Lower leg skin (tissue), 3 donors: ENCODE results near the gene TIRAP.

Experiments used
- POLR2A ChIP-seq, 2 donors: fragments of 450-650 bp; IDR thresholded peaks; one replicate each; pipeline ENCODE4 v1.6.1; 2016 to 2017; ENCODE audit warnings: antibody characterized with exemption in 2 of 2, mild to moderate bottlenecking in 1 of 2, moderate library complexity in 1 of 2
- TF ChIP-seq, protein P1 (sequence below), 3 donors: fragments of 450-650 bp; IDR thresholded peaks; one replicate each; pipeline ENCODE4 v1.5.1; 2016; ENCODE audit warnings: antibody characterized with exemption in 3 of 3, mild to moderate bottlenecking in 3 of 3, moderate library complexity in 2 of 3

DNA sequence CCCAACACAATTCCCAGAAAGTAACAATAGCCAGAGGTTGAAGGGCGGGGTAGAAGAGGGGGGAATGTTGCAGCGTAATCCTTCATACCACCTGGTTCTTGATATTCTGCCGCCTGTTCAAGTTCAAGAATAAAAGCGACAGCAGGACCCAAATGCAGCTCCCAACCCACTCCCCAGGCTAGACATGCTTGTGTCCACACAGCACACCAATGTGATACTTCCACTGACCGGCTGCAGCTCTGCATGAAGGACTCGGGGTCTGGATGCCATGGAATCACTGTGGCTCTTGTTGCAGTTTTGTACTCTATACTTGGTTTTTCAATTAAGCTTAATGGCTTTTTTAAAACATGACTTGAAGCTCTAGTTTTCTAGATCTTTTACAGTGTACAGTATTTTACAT lies 20.7 kb upstream of the TIRAP start:
- TF ChIP-seq, protein P1, sequence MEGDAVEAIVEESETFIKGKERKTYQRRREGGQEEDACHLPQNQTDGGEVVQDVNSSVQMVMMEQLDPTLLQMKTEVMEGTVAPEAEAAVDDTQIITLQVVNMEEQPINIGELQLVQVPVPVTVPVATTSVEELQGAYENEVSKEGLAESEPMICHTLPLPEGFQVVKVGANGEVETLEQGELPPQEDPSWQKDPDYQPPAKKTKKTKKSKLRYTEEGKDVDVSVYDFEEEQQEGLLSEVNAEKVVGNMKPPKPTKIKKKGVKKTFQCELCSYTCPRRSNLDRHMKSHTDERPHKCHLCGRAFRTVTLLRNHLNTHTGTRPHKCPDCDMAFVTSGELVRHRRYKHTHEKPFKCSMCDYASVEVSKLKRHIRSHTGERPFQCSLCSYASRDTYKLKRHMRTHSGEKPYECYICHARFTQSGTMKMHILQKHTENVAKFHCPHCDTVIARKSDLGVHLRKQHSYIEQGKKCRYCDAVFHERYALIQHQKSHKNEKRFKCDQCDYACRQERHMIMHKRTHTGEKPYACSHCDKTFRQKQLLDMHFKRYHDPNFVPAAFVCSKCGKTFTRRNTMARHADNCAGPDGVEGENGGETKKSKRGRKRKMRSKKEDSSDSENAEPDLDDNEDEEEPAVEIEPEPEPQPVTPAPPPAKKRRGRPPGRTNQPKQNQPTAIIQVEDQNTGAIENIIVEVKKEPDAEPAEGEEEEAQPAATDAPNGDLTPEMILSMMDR (IDR thresholded peaks at IDR 0.05): no peak
- no peak for TF ChIP-seq POLR2A (IDR thresholded peaks at IDR 0.05)
